ENCODE measurements around the gene NDUFS3.
"Not testable (repeated sequence)": the region's sequence is repeated elsewhere in the genome, so short reads cannot be mapped to it uniquely, and the experiment has no call there.

Gene NDUFS3

DNA sequence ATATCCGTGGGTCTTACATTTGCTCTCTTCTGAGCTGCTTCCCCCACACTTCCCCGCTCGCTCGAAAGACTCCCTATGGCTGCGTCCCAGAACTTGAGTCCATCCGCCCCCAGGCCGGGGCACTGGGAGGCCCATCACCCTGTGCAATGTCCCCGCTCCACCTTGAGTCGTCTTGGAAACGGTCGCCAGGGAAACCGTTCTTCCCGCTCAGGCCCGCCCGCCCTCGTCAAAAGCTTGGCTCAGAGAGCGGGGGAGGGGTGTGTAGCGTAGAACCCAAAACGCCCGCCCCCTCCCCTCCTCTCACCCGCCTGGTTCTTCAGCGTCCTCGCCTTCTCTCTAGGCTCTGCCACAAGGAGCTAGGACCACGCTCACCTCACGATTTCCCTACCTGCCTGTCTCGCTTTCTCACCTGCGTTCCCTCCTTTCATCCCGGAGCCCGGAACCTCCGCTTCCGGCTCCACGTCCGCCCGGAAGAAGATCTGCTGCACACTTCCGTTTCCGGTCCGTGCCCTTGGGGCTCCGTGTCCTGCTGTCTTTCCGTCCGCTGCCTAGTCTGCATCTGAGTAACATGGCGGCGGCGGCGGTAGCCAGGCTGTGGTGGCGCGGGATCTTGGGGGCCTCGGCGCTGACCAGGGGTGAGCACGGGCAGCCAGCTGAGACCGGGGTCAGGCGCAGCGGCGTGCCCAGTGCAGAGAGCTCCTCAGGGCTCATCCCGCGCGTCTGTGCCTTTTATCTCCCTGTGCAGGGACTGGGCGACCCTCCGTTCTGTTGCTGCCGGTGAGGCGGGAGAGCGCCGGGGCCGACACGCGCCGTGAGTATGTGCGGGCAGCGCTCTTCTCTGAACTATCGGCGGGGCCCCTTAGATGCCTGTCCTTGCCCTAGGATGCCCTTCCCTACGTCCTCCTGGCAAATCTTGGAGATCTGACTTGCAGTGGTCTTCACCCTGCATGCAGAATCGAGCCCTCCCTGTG is at the start of gene NDUFS3, which contains the start of gene KBTBD4:
Gene NDUFS3, plus strand, starts transcription at position 551 of the 971 bp plus-strand sequence. Its CDS starts 18 bp downstream, at position 569.
Gene KBTBD4, minus strand, starts transcription at position 447 of the 971 bp plus-strand sequence. Its CDS starts 19 bp downstream, at position 428.
- peak; percentile 90 for DNase-seq

DNA sequence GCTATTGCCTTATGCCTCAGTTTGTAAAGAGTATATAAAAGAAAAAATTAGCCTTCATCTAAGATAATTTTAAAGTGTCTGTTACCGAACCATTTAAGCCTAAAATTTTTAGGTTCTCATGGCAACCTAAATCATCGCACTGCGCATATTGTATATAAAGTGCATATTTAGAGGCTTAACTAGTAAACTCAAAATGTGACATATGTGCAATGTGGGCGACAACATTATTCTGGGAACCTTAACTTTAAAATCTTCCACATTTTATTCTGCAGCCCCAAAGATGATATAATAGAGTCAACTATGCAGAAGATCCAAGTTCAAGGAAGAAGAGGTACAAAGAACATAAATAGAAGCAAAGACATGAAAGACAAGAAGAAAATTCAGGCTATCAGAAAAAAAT is 48.9 kb upstream of the NDUFS3 start:
- DNase-seq: no peak

DNA sequence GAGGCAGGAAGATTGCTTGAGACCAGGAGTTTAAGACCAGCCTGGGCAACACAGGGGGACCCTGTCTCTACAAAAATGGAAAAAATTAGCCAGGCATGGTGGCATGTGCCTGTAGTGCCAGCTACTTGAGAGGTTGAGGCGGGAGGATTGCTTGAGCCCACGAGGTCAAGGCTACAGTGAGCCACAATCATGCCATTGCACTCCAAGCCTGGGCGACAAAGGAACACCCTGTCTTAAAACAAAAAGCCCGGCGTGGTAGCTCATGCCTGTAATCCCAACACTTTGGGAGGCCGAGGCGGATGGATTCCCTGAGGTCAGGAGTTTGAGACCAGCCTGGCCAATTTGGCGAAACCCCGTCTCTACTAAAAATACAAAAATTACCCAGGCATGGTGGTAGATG is 48.2 kb upstream of the NDUFS3 start:
- not testable (repeated sequence) for DNase-seq

DNA sequence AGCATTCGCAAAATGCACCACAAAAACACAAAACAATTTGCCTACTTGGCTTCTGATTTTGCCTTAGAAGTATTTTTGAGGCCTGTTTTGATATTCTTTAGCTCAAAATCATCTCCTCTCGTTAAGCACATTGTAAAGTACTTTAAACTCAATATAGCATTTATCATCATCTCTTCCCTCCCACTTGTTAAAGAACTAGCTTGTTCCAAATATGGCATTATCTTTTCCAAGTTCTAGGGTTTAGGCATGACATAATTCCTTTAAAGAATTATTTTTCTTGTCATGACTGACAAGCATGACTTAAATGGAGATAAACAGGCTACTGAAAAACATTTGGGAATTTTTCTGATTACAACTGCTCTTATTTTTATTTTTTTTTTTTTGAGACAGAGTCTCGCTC is 47.2 kb upstream of the NDUFS3 start:
- DNase-seq: no peak

DNA sequence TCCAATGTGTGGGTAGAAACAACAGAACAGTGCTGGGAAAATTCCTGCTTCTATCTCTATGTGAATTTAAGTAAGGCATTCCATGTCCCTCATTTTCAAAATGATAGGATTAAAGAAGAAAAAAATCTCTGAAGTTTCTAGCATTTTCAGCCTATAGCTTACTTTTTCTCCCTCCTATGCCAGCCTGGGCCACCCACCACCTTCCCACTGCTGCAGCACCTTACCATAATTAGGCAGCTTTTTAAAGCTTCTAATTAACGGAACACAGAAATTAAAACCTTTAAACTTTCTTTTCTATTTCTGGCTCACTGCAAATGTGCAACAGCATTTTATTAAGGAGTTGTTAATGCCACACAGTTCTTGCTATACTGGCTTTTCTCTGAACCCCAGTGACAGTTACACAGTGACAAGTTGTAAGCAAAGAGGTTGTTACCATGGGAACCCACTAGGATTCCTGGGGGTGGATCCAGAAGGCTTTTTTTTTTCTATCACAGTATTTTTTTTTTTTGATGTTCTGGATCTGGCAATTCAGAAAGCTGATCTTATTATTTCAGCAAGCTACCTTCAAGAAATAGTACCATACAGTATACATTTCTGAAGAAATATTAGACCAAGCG is 46.2 kb upstream of the NDUFS3 start:
- no peak for DNase-seq

- DNase-seq: no peak
These were observed 45.2 kb upstream of the NDUFS3 start for GRCh38 chr11:47533690-47534151.

- DNase-seq: no peak
These were observed 44.1 kb upstream of the NDUFS3 start for GRCh38 chr11:47534704-47535251.

DNA sequence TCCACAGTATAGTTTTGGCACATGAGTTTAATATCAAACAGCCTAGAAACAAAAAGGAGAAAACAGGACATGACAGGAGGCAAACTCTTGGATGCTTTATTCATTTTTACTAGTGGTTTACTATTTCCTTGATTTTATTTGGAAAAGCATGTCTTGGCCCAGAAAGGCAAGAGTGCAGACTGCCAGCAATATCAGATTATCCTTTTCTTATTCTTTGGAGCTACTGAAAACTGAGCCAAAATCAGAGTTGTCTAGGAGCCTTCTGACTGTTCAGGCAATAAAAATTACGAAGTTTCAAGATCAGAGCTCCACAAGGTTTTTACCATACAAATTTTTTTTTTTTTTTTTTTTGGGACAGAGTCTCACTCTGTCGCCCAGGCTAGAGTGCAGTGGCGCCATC is 42.0 kb upstream of the NDUFS3 start:
- DNase-seq: no peak

DNA sequence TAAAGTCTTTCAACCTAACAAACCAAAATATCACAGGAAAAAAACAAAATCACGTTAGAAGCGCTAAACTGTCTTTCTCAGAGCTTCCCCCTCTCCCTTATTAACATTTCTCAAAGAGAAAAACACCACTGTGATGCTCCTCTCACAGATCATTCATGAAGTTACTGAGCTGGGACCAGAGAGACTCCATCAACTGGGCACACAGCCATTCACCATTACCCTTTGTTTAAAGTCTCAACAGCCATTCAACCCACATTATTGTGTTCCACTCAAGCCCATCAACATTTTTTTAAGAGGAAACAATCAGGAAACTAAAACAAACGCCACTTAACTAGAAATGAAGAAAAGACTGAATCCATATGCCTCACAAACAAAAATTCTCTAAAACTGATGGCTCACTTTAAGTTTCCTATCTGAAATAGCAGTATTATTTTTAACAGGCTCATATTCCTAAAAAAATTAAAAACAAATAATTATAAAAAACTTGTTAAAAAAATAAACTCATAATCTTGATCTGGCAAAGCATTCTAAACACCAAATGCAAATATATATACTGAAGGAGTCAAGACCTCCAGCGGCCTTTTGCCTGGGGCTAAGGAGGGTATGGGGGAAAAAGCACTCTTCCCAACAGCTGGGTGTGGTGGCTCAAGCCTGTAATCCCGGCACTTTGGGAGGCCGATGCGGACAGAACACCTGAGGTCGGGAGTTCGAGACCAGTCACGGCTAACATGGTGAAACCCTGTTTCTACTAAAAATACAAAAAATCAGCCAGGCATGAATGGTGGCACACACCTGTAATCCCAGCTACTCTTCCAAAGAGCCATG is 39.9 kb upstream of the NDUFS3 start:
- no peak for DNase-seq

GRCh38 chr11:47539681-47540039 is 39.2 kb upstream of the NDUFS3 start:
- no peak for DNase-seq

- DNase-seq: no peak
These were observed 37.8 kb upstream of the NDUFS3 start for GRCh38 chr11:47541070-47541469.

DNA sequence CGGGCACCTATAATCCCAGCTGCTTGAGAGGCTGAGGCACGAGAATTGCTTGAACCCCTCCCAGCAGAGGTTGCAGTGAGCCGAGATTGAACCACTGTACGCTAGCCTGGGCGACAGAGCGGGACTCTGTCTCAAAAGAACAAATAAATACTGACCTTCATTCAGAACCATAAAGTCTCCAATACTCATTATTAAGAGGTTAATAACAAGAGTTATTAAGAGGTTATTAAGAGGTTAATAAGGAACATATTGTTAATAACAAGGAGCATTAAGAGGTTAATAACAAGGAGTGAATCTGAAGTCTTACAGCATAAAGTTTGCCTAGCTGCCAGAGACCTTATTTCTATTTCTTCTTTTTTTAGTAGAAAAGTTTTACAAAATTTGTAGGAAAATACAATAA is 33.6 kb upstream of the NDUFS3 start:
- no peak for DNase-seq

DNA sequence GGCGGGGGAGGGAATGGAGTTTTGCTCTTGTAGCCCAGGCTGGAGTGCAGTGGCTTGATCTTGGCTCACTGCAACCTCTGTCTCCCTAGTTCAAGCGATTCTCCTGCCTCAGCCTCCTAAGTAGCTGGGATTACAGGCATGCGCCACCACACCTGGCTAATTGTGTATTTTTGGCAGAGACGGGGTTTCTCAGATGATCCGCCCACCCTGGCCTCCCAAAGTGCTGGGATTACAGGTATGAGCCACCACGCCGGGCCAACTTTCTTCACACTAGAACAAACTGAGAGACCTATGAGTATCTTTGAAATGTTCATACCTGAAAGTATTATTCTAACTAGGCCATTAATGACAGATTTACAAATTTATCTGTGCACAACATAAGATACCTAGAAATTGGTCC is 32.6 kb upstream of the NDUFS3 start:
- DNase-seq: not testable (repeated sequence)

- DNase-seq: no peak
These were observed 28.4 kb upstream of the NDUFS3 start for GRCh38 chr11:47550288-47551047.

DNA sequence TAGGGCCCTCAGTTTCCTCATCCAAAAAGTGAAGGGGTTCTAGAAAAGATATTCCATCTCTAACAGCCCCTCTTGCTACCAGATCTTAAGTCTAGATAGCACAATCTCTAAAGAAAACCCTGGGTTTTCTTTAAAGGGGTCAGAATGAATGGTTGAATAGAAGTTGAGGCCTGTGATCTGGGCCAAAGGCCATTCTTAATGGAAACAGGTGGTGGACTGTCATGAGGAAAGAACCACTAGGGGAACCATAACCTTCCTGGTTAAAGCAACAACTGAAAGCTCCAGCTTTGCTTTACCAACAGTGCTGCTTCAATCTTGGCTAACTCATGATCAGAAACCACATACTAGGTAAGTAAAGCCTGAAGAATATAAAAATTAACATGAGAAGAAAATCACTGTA is 27.8 kb upstream of the NDUFS3 start:
- no peak for DNase-seq

DNA sequence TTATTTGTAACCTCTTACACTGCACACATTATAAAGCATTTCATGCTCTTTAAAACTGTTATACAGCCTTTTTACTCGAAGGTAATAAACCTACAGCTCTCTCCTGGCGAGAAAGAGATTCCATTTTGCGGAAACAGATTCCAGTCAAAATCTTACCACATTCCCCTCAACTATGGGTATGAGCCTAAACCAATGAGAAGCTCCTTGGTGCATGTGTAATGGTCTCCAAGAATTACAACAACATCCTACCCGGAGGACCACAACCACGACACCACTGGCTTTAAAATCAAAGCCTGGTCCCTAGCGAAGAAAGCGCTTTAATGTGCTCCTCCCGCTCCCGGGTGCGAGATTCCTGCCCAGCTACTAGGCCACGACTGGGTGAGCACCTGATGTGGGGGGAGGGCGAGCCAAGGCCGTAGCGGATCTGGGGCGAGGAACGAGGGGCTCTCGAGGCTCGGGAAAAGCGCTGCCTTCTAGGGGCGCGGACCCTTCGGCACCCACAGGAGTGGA is 26.8 kb upstream of the NDUFS3 start:
- DNase-seq: peak; percentile 26

DNA sequence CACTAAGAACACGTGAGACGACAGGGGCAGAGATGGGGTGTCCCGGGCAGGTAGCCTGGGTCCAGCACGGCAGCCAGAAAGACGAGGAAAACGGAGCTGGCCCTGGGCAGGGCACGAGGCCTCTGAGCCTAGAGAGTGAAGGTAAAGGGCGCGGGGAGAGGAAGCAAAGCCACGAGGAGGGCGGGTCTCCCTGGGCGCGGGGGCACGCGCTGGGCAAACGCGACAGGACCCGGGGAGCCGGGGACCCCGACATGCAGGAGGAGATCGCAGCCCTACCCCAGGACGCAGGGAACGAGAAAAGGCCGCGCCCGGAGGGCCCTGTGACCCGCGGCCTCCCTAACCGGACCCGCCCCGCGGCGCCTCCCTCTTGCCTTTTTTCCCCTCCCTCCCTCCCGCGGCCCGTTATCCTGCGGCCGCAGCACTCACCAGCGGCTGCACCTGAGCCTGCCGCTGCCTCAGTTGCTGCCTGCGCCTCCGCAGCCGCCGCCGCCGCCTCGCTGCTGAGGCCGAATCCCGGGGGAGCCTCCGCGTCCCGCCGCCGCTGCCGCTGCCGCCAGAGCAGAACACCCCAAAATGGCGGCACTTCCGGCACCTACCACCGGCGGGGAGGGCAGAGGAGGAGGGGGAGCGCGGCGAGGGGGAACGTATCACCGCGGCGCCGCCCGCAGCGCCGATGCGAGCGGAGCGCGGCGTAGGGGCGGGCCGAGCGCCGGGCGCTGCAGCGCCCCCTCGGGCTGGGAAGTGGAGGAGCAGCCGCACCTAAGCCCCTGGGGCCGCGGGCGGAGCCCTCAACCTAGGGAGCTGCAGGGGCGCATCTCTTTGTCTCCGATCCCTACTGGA is 26.1 kb upstream of the NDUFS3 start, which contains the start of gene CELF1:
Gene CELF1, minus strand, starts transcription at position 567 of the 840 bp plus-strand sequence. CDS start 53,609 bp downstream, outside the sequence.
- peak; percentile 93 for DNase-seq

GRCh38 chr11:47553406-47553743 is 25.5 kb upstream of the NDUFS3 start:
- no peak for DNase-seq

GRCh38 chr11:47557004-47557403 is 21.9 kb upstream of the NDUFS3 start:
- not testable (repeated sequence) for DNase-seq

GRCh38 chr11:47558695-47559094 is 20.2 kb upstream of the NDUFS3 start:
- DNase-seq: no peak

DNA sequence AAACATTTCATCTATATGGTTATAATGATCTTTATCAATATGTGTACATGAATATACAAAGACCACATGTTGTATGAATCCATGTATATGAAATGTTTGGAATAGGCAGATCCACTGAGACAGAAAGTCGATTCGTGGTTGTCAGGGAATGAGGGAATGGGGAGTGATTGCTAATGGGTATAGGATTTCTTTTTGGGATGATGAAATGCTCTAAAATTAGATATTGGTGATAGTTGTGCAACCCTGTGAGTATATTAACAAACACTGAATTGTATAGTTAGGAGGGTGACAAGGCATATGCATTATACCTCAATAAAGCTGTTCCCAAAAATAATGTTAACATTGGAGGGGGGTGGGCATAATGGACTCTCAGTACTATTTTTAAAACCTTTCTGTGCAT is 18.4 kb upstream of the NDUFS3 start:
- DNase-seq: no peak
